KG1 (cell line): Measurements from ENCODE around the gene GFOD1.
"Not testable (repeated sequence)": the region's sequence is repeated elsewhere in the genome, so short reads cannot be mapped to it uniquely, and the experiment has no call there.

Experiments used
- DNase-seq: peaks from one replicate; lab custom pipeline; 2025; lab: John Stamatoyannopoulos, UW

Gene GFOD1

DNA sequence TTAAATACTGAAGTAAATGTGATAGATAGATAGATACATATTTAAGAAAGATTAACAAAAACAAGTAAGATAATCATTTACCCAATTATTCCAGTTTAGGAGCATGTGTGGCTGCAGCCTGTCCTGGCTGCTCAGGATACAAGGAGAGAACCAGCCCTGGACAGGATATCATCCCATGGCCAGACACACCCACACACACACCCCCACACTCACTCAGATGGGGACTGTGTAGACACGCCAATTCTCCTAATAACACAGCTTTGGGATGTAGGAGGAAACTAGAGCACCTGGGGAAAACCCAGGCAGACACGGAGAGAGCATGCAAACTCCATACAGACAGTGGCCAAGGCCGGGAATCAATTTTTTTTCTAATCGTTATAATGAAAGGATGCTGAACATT lies 45.6 kb downstream of the GFOD1 start:
- DNase-seq, result no peak

- no peak for DNase-seq
Measured at GRCh38 chr6:13439644-13440043, 47.8 kb downstream of the GFOD1 start.

DNA sequence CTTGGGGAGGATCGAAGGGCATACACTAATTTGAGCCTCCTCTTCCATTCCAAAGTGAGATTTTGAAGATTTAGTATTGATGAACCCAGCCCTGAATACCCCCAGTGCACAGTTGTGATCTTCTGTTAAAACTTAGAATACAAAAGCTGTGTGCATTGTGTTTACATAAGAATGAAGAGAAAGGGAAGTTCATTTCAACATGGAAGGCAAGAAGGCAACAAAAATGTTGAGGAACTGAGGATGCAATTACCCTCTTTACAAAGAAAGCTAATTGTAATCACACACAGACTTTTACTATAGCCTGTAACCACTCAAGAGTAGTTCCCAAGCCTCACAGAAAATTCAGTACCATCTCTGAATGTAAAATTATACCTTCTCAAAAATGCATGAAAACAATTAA lies 49.3 kb downstream of the GFOD1 start:
- DNase-seq, result no peak

DNA sequence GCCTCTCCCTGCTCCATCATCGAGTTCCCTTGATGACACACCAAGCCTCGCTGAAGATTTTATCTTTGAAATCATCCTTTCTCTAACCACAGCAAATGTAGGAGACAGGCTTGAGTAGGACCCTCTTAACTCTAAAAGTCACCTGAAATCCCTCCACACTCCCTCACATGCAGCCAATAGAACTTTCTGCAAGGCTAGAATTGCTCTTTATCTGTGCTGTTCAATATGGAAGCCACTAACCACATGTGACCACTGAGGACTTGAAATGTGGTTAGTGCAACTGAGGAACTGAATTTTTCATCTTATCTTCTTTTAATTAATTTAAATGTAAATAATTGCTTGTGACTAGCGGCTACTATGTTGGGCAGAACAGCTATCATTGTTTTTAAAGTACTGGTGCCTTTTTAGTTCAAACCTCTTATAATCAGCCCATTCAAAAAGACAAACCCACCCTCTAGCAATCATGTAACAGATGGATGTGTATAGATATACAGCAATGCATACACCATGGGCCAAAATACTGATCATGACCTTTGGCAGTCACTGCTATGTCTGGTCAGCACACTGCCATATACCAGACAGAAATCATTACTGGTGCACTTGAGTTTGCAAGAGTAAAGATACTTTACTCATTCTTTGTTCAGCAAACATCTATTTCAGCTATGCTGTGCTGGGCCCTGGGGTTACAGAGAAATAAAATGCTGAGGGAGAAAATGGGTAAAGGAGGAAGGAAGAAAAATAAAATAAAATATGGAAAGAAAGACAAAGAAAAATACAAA lies 50.0 kb downstream of the GFOD1 start:
- DNase-seq, result no peak

DNA sequence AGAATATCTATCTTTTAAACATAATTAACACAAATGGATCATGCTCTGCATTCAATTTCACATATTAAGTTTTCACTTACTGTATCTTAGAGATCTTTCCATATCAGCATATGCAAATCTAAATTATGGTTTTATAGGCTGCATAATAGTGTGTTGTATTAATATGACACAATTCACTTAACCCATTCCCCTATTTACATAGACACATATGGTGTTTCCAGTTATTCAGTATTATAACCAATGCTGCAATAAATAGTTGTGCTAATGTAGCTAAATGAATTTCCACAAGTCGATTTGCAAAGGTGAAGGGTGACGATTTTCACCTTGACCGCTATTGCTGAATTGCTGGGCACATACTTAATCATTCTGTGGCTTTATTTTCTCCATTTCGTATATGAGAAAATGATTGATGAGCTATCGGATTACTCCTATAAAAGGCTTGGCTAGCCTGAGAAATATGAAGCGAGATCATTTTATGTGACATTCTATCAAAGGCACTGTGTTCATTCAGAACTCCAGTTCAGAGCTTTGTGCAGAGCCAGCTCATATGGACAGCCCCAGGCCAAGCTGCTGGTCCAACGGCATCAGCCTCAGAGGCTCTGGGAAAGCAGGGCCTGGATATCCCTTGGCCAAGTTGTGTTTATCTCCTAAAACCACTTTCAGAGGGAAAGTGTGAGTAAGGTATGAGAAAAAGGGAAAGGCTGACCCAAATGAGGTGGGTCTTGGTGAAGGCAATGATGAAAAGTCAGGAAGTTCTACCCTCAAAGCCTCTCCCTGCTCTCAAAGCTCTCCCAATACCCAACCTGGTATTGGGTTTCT lies 50.8 kb downstream of the GFOD1 start:
- DNase-seq, result no peak

DNA sequence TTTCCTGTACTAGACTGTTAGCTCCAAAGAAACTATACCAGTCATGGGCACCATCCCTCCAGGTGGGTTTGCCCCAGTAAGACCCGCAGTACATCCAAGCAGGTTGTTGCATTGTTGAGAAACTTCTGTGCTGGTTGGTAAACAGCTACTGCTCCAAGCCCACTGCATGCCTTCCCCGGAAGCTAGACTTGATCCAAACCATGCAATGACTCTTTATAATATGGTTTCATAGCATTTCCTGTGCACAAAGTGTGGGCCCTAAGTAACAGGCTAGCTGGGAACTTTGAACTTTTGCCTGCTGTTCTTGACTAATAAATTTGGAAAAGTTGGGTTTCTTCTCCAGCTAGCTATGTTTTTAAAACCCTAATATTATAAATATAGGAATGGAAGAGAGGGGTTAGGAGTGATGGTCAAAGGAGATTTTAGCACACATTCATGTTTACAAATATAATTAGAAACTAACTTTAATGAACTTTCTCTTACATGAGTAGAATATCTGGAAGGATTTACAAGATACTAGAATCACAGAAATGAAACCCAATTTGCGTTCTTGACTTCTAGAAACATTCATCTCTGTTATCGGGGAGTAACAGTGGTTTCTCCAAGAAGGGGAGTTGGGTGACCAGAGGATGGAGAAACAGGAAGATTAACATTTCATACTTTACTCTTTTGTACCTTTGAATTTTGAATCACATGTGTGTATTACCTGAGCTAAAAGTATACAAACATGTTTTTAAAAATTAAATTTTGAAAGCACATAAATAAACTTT lies 51.7 kb downstream of the GFOD1 start:
- no peak for DNase-seq

- DNase-seq, result no peak
Measured at GRCh38 chr6:13434777-13435176, 52.6 kb downstream of the GFOD1 start.

DNA sequence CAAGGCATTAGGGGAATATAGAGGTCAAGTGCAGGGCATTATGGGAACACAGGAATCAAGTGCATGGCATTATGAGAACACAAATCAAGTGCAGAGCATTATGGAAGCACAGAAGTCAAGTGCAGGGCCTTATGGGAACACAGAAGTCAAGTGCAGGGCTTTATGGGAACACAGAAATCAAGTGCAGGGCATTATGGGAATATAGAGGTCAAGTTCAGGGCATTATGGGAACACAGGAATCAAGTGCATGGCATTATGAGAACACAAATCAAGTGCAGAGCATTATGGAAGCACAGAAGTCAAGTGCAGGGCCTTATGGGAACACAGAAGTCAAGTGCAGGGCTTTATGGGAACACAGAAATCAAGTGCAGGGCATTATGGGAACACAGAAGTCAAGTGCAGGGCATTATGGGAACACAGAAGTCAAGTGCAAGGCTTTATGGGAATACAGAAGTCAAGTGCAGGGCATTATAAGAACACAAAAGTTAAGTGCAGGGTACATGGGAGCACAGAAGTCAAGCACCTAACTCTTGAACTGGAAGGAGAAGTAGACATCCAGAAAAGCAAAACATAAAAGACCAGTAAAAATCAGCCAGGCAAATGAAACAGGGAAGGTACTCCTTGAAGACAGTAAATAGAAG lies 53.1 kb downstream of the GFOD1 start:
- not testable (repeated sequence) for DNase-seq

- DNase-seq, result peak; percentile 13
Measured at GRCh38 chr6:13433709-13434121, 53.7 kb downstream of the GFOD1 start.

DNA sequence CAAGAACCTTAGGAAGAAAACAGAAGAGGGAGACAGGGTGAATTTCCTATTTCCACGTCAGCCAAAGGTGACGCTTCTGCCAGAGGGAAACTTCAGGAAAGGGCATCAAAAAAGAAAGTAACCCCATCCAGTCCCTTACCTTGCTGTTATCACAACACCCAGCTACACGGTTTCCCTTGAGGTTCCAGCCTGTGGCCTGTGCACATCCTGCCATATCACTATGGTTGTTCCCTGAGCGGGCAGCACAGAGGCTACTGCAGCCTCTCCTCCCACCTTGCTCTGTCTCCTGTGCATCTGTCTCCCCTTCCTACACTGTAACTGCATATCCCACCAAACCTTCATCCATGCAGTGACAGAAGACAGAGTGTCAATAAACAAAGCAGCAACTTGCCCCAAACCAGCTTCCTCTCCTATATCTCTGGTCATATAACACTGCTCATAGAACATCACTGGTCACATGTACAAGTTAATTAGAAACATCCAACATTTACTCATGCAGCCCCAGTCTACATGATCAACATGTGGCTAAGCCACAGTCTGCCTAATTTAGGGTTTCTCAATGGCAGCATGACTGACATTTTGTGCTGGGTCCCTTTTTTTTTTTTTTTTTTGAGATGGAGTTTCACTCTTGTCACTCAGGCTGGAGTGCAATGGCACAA lies 54.7 kb downstream of the GFOD1 start:
- no peak for DNase-seq

GRCh38 chr6:13431861-13432465 lies 55.4 kb downstream of the GFOD1 start:
- no peak for DNase-seq

- DNase-seq, result no peak
Measured at GRCh38 chr6:13431059-13431656, 56.2 kb downstream of the GFOD1 start.

DNA sequence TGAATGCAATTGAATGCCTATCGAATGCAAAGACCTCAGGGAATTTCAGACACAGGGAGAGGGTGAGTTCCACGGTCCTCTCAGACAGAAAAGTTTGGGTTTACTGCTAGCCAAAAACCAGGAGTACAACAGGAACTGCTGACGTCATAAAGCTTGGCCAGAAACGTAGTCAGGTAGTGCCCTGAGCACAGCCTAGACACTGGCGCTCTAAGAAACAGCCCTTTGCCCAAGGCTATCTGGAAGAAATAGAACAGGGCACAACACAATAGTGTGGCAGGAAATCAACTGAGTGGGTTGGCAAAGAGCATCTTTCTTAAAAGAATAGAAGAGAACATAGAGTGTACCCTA lies 58.0 kb downstream of the GFOD1 start:
- no peak for DNase-seq

- no peak for DNase-seq
Measured at GRCh38 chr6:13428583-13429405, 58.6 kb downstream of the GFOD1 start.

DNA sequence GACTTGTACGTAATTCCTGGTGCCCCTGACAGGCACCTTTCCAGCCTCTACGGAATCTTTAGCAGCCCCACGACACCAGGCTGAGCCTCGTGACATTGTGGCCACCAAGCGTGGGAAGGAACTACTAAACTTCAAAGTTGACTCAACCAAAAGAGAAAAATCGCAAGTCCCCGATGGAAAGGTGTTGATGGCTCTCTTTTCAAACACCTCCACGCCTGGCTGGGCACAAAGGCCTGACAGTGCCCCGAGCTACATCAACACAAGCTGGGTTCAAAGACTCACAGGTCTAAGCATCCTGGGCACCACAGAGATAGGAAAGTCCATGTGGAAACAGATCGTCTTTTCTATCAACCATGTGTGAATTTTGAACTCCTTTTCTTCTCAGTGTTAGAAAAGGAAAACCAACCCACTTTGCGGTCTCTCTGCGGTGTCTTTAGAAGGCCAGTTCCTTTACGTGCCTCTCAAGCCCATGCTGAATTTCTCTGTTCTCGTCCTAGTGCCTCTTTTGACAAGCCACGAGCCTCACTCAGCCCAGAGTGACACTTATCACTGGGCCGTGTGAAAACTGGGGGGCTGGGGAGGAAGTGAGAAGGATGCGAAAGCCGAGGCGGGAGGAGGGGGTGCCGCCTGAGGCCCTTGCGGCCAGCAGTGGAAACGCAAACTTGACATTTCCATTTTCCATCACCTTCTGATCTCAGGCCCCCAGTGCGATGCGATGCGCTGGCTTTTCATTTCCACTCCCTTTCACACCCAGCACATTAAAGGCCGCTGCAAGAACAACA lies 59.4 kb downstream of the GFOD1 start:
- DNase-seq, result no peak

DNA sequence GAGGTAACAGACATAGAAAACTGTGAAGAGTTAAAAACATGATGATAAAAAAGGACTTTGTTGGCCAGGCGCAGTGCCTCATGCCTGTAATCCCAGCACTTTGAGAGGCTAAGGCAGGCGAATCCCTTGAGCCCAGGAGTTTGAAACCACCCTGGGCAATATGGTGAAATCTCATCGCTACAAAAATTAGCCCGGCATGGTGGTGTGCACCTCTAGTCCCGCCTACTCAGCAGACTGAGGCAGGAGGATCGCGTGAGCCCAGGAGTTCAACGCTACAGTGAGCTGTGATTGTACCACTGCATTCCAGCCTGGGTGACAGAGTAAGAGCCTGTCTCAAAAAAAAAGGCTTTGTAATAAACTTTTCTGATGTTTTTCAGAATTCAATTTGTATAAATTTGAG lies 60.1 kb downstream of the GFOD1 start:
- no peak for DNase-seq

- no peak for DNase-seq
Measured at GRCh38 chr6:13425943-13426931, 61.2 kb downstream of the GFOD1 start.
